Endothelial cell of umbilical vein (primary cell): ENCODE results near the gene ZNF652. TPM values are rescaled to one million over a fixed set of nuclear protein-coding genes. Genes with fewer than 3 reads are reported as not detected.

Experiments
- BruUV-seq: library from RNA; stranded (reverse); fragments of 400-500 nt; replicated peaks from 2 replicates; lab custom pipeline; 2021; lab: Mats Ljungman, UMichigan
- CTCF ChIA-PET: fragments of 300-600, 350-600 bp; sonication (Branson Sonifier 250); formaldehyde crosslinking; loops from one replicate; lab custom pipeline; 2021; ENCODE audit warnings: antibody characterized with exemption, inconsistent platforms; lab: Charles Lee
- POLR2A ChIA-PET: fragments of 300-600, 350-600 bp; sonication (Branson Sonifier 250); formaldehyde crosslinking; loops from one replicate; lab custom pipeline; 2021; ENCODE audit warnings: antibody characterized with exemption, inconsistent platforms; lab: Charles Lee
- DNase-seq: peaks from one replicate; pipeline ENCODE4 v3.0.0-alpha.2; 2011; ENCODE audit warnings: low read depth, low spot score
- FAIRE-seq: peaks from 2 replicates; lab custom pipeline; 2011; peaks lifted over from hg19 to GRCh38; lab: Jason Lieb, UNC
- H2AFZ ChIP-seq: 2 replicates; pipeline ENCODE4 v1.6.0; 2012; ENCODE audit warnings: low read depth, low read length, control low read depth, inconsistent platforms
- H3K27ac ChIP-seq: 2 replicates; pipeline ENCODE4 v1.5.1; 2011; ENCODE audit warnings: low read depth, mild to moderate bottlenecking, control low read depth, low read length, moderate library complexity; ENCODE audit not compliant: insufficient read depth
- H3K27me3 ChIP-seq, 2 experiments: 2 replicates each; pipeline versions ENCODE4 v1.6.0 to v1.6.1; 2011; ENCODE audit warnings: low read length in 2 of 2, mixed read lengths in 1 of 2; ENCODE audit not compliant: control insufficient read depth in 2 of 2, insufficient read depth in 2 of 2
- H3K36me3 ChIP-seq, 2 experiments: 2 replicates in 1 of 2; 3 replicates in 1 of 2; pipeline ENCODE4 v1.5.1; 2011; ENCODE audit warnings: low read length in 2 of 2, mild to moderate bottlenecking in 1 of 2, moderate library complexity in 1 of 2; ENCODE audit not compliant: control insufficient read depth in 2 of 2, insufficient read depth in 2 of 2; ENCODE audit errors: extremely low read depth in 1 of 2
- H3K4me1 ChIP-seq: 3 replicates; pipeline ENCODE4 v1.5.1; 2011; ENCODE audit warnings: mild to moderate bottlenecking, low read length; ENCODE audit not compliant: control insufficient read depth, insufficient read depth; ENCODE audit errors: extremely low read depth
- H3K4me2 ChIP-seq: 2 replicates; pipeline ENCODE4 v1.6.1; 2011; ENCODE audit warnings: low read length, control low read depth, mixed read lengths; ENCODE audit not compliant: insufficient read depth
- H3K4me3 ChIP-seq, 3 experiments: fragments of 200-600 bp in 1 of 3; sonication (generic), shearing (Covaris generic) in 1 of 3; replicated peaks in 1 of 3; 2 replicates each; pipeline ENCODE4 v1.5.1; 2011 to 2016; ENCODE audit warnings: control low read depth in 3 of 3, low read length in 3 of 3, mild to moderate bottlenecking in 2 of 3, inconsistent platforms in 1 of 3, low read depth in 1 of 3, moderate library complexity in 1 of 3; ENCODE audit not compliant: insufficient read depth in 1 of 3
- H3K79me2 ChIP-seq: 2 replicates; pipeline ENCODE4 v1.6.0; 2012; ENCODE audit warnings: low read length, inconsistent platforms; ENCODE audit not compliant: control insufficient read depth, insufficient read depth
- H3K9ac ChIP-seq: replicated peaks from 2 replicates; pipeline ENCODE3; 2011; ENCODE audit warnings: low read length, control low read depth; ENCODE audit not compliant: insufficient read depth; ENCODE audit errors: extremely low read depth
- H3K9me1 ChIP-seq: replicated peaks from 3 replicates; pipeline ENCODE4 v1.6.0; 2011; ENCODE audit warnings: mild to moderate bottlenecking, low read length; ENCODE audit not compliant: control insufficient read depth, insufficient read depth; ENCODE audit errors: extremely low read depth
- H3K9me3 ChIP-seq: replicated peaks from 2 replicates; pipeline ENCODE4 v1.5.1; 2012; ENCODE audit warnings: low read length, inconsistent platforms; ENCODE audit not compliant: control insufficient read depth, insufficient read depth
- H4K20me1 ChIP-seq: replicated peaks from 2 replicates; pipeline ENCODE3; 2011; ENCODE audit warnings: mild to moderate bottlenecking, low read length; ENCODE audit not compliant: control insufficient read depth, insufficient read depth; ENCODE audit errors: extremely low read depth
- CTCF ChIP-seq, 2 donors: IDR thresholded peaks; 1 replicate in 1 of 2; 2 replicates in 1 of 2; pipeline ENCODE4 v1.5.1; 2011; ENCODE audit warnings: low read length in 2 of 2, mild to moderate bottlenecking in 2 of 2, moderate library complexity in 2 of 2, control low read depth in 1 of 2, inconsistent platforms in 1 of 2, low read depth in 1 of 2; ENCODE audit not compliant: insufficient read depth in 1 of 2; ENCODE audit errors: extremely low read depth in 1 of 2
- FOS ChIP-seq: IDR thresholded peaks from 2 replicates; pipeline ENCODE4 v1.6.1; 2011; ENCODE audit warnings: mild to moderate bottlenecking, low read length, moderate library complexity, borderline replicate concordance; ENCODE audit not compliant: insufficient read depth
- GATA2 ChIP-seq: IDR thresholded peaks from 2 replicates; pipeline ENCODE4 v1.7.0; 2011; ENCODE audit warnings: low read depth, mild to moderate bottlenecking, moderate library complexity, mixed read lengths, low read length; ENCODE audit not compliant: insufficient read length, insufficient read depth
- JUN ChIP-seq: IDR thresholded peaks from 2 replicates; pipeline ENCODE4 v1.6.1; 2011; ENCODE audit warnings: borderline replicate concordance, low read depth; ENCODE audit not compliant: insufficient read length, insufficient read depth
- MAX ChIP-seq: IDR thresholded peaks from 2 replicates; pipeline ENCODE4 v1.6.1; 2011; ENCODE audit not compliant: insufficient read depth, insufficient read length
- MYC ChIP-seq: IDR thresholded peaks from one replicate; pipeline ENCODE4 v1.6.1; 2011; ENCODE audit warnings: mild to moderate bottlenecking, low read depth, low read length
- POLR2A ChIP-seq: IDR thresholded peaks from 2 replicates; pipeline ENCODE4 v1.6.1; 2012; ENCODE audit warnings: low read depth, mild to moderate bottlenecking, control low read depth, low read length
- POLR2AphosphoS5 ChIP-seq: IDR thresholded peaks from 2 replicates; pipeline ENCODE4 v1.6.1; 2012; ENCODE audit warnings: low read depth, mild to moderate bottlenecking, control low read depth, low read length, moderate library complexity; ENCODE audit not compliant: insufficient read depth
- dilution Hi-C: fragments of 300-500 bp; cut with MboI; formaldehyde crosslinking; loops from one replicate; pipeline ENCODE4 v1.15.0; 2019; ENCODE audit warnings: low sequenced_read_pairs; ENCODE audit not compliant: extremely low pct_ligation_motif_present
- intact Hi-C: fragments of 100-400 bp; cut with micrococcal nuclease; formaldehyde crosslinking; loops from one replicate; pipeline ENCODE4 v1.10.0; 2022
- polyA plus RNA-seq, 4 experiments: library from polyadenylated mRNA; depleted of rRNA in 3 of 4; stranded (reverse) in 3 of 4; unstranded in 1 of 4; fragments of >200 nt; gene quantifications; 2 replicates each; pipeline versions ENCODE4 v1.2.1 to v1.2.3, GENCODE V29; 2011 to 2012; ENCODE audit warnings: missing spikeins in 1 of 4
- total RNA-seq: library from RNA; stranded (reverse); gene quantifications from 2 replicates; pipeline ENCODE4 v1.2.3, GENCODE V29; 2021

Gene ZNF652
- total and polyA plus RNA-seq, 2 donors (not counting 3 experiments of a cell fraction or from before 2014, with no cell fraction given), result 6.1 to 18.6 TPM

- TF ChIP-seq MYC (no peak), GATA2 (no peak), JUN (no peak), CTCF (IDR thresholded peaks at IDR 0.05; ENCODE audit: extremely low read depth in 1 of 2, insufficient read depth in 1 of 2, low read depth in 1 of 2, low read length in 2 of 2) (no peak), FOS (no peak), POLR2AphosphoS5 (no peak), POLR2A (no peak), MAX (no peak)
- no peaks in the 10 kb centered on the region for H3K9me3 ChIP-seq
- intact Hi-C loops, result no loop called here
- H2AFZ ChIP-seq, result no peak overlapping the region
- no peaks in the 10 kb centered on the region for H3K36me3 ChIP-seq
- peaks cover 37% of the 10 kb centered on the region for H3K79me2 ChIP-seq
- H3K9me1 ChIP-seq, result no peaks in the 10 kb centered on the region
- no peak for DNase-seq
- no peak overlapping the region for H3K9ac ChIP-seq
- dilution Hi-C loops, result no loop called here
- no peak overlapping the region for H3K4me3 ChIP-seq
- peaks cover 6% of the 10 kb centered on the region for H4K20me1 ChIP-seq
- H3K27ac ChIP-seq, result no peak overlapping the region
- no peak for FAIRE-seq
- ChIA-PET CTCF (interaction anchor here (1.2 kb wide), 1 partner anchor 8 kb away, joined by 5 read pairs; no protein-coding TSS in a partner anchor), POLR2A (no interaction called here)
- BruUV-seq, result no TSS peak
- no peak overlapping the region for H3K4me2 ChIP-seq
- no peaks in the 10 kb centered on the region for H3K27me3 ChIP-seq
- H3K4me1 ChIP-seq, result no peaks in the 10 kb centered on the region
Measured at GRCh38 chr17:49352587-49353154, 9.4 kb downstream of the ZNF652 start.
